Lower leg skin (tissue), 4 donors: ENCODE results near the gene SDK1. TPM values are rescaled to one million over a fixed set of nuclear protein-coding genes. Genes with fewer than 3 reads are reported as not detected.

Source experiments
- DNase-seq, 2 donors: peaks; one replicate each; pipeline ENCODE4 v3.0.0-alpha.2; 2019; ENCODE audit warnings: low spot score in 2 of 2
- H3K4me3 ChIP-seq: fragments of 200-600 bp; sonication (generic); 2 replicates; pipeline ENCODE4 v1.5.1; 2017; ENCODE audit warnings: mild to moderate bottlenecking, low read depth; ENCODE audit not compliant: poor library complexity, severe bottlenecking
- POLR2A ChIP-seq, 2 donors: fragments of 450-650 bp; IDR thresholded peaks; one replicate each; pipeline ENCODE4 v1.6.1; 2016 to 2017; ENCODE audit warnings: antibody characterized with exemption in 2 of 2, mild to moderate bottlenecking in 1 of 2, moderate library complexity in 1 of 2
- WGBS, 2 donors: methylation state at CpG; one replicate each; pipeline ENCODE4 v1.1.5; 2018; 5-methylcytosine and 5-hydroxymethylcytosine counted together
- intact Hi-C: fragments of 100-400 bp; cut with DNase I; formaldehyde crosslinking; loops from one replicate; pipeline ENCODE4 v1.15.0; 2023; ENCODE audit warnings: low total_unique reads
- total RNA-seq, 4 donors: library from RNA; depleted of rRNA; stranded (reverse); fragments of >200 nt; gene quantifications; one replicate each; pipeline ENCODE4 v1.1.0, GENCODE V29; 2016
- TF ChIP-seq, protein P1 (sequence below), 3 donors: fragments of 450-650 bp; IDR thresholded peaks; one replicate each; pipeline ENCODE4 v1.5.1; 2016; ENCODE audit warnings: antibody characterized with exemption in 3 of 3, mild to moderate bottlenecking in 3 of 3, moderate library complexity in 2 of 3

Gene SDK1
- total RNA-seq, 4 donors from 2014 or later, result 1.9 to 7.2 (median 5.1) TPM

DNA sequence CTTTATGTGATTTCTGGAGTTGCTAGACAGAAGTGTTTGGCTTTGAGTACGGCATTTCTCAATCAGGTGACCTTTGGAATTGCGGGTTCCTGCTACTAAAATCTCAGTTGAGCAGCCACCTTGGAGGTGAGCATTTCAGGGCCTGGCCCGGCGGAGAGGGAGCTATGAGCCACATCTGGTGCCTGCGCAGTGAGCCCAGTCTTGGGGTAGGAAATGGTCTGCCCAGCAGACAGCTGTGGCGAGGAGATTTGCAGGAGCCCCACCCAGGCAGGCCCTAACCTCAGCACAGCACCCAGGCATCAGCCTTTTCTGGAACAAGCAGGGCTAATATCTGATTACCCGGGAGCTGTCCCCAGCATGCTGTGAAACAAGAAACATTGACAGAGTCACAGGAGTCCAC lies 833.2 kb downstream of the SDK1 start:
- no peak overlapping the region for H3K4me3 ChIP-seq
- intact Hi-C loops, result no loop called here
- 85 to 88% methylated on average over 7 of the region's 7 CpGs for WGBS, 2 donors
- TF ChIP-seq POLR2A (IDR thresholded peaks at IDR 0.05), result no peak
- TF ChIP-seq, protein P1, sequence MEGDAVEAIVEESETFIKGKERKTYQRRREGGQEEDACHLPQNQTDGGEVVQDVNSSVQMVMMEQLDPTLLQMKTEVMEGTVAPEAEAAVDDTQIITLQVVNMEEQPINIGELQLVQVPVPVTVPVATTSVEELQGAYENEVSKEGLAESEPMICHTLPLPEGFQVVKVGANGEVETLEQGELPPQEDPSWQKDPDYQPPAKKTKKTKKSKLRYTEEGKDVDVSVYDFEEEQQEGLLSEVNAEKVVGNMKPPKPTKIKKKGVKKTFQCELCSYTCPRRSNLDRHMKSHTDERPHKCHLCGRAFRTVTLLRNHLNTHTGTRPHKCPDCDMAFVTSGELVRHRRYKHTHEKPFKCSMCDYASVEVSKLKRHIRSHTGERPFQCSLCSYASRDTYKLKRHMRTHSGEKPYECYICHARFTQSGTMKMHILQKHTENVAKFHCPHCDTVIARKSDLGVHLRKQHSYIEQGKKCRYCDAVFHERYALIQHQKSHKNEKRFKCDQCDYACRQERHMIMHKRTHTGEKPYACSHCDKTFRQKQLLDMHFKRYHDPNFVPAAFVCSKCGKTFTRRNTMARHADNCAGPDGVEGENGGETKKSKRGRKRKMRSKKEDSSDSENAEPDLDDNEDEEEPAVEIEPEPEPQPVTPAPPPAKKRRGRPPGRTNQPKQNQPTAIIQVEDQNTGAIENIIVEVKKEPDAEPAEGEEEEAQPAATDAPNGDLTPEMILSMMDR (IDR thresholded peaks at IDR 0.05), result no peak
- no peak for DNase-seq

DNA sequence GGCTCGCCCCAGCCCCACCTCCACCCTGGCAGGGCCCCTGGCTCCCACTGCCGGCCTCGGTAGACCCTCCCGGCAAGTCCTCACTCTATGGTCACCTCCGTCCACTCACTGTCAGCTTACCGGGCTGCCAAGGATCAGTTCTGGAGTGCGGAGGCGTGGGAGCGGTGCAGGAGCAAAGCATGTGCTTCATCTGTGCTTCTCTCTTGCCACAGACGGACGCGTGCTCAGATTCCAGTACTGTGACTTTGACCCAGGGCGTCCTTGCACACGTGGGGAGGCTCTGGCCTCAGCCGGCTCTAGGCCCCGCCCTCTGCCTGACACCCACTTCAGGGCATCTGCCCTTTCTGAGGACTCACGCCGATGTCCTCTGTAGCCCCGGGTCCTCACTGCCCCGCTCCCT lies 833.6 kb downstream of the SDK1 start:
- DNase-seq, result no peak
- H3K4me3 ChIP-seq, result no peak overlapping the region
- intact Hi-C loops, result no loop called here
- WGBS, 2 donors, result 89 to 93% methylated on average over 18 to 20 of the region's 20 CpGs
- TF ChIP-seq, protein P1 (IDR thresholded peaks at IDR 0.05), result no peak
- no peak for TF ChIP-seq POLR2A (IDR thresholded peaks at IDR 0.05)

DNA sequence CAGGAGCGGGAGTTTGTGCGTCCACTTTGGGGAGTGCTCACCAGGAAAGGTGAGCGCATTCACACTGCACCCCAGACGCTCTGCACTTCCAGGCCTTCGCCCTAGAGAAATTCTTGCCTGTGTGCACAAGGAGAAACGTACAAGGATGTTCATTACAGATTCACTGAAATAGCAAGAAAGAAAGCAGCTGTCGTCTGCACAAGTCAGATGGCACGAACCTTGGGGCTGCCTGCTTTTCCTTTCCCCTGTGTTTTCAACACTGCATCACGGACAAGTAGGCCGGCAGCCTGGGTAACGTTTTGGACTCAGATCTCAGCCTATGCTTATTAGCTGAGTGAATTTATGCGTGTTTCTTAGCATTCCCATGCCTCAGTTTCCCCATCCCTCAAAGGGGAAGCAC lies 834.2 kb downstream of the SDK1 start:
- WGBS, 2 donors, result 90 to 95% methylated on average over 12 of the region's 12 CpGs
- H3K4me3 ChIP-seq, result no peak overlapping the region
- TF ChIP-seq, protein P1 (IDR thresholded peaks at IDR 0.05), result no peak
- no peak for TF ChIP-seq POLR2A (IDR thresholded peaks at IDR 0.05)
- intact Hi-C loops, result no loop called here
- DNase-seq, result no peak

DNA sequence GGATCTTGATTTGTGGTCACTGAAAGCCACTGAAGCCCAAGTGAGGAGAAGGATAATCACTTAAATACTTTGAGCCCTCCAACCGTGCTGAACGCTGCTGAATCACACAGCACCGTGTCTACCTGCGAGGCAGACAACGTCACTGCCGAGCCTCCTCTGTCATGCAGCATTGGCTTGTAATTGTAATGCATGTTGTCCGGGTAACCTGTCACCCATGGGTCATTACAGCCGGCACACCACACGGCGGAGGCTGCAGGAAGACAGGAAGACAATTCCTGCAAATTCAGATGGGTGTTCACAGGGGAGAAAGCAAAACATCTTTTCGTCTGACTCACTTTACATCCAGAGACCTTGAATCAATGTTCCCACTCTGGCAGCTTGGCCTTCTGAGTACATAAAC lies 835.0 kb downstream of the SDK1 start:
- no peak for TF ChIP-seq POLR2A (IDR thresholded peaks at IDR 0.05)
- TF ChIP-seq, protein P1 (IDR thresholded peaks at IDR 0.05), result no peak
- intact Hi-C loops, result no loop called here
- no peak for DNase-seq
- 79 to 83% methylated on average over 11 of the region's 11 CpGs for WGBS, 2 donors
- no peak overlapping the region for H3K4me3 ChIP-seq

DNA sequence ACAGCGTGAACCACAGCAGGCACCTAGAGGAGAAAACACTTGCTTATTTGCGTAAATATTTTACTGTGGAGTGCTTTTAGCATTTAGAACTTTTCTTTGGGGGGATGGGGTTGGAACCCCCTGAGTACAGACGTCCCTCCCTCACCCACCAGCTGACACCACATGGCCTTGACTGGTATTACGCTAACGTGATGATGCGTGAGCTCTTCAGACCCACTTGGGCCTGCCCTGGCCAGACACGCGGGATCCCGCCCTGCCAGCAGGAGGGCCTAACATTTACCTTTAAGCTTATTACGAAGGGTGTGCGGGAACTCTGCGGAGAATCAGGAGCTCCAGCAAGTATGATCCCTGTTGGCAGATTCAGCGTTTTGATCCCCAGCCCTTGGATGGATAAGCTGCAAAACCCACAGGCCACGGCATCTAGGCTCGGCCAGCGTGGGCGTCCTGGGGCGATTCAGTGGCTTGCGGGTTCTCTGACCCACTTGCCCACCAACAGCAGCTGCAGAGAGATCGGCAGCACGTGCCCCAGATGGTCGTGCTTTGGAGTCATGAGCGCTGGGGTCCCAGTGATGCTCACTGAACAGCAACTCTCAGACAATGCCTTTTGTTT lies 835.6 kb downstream of the SDK1 start:
- no peak for DNase-seq
- WGBS, 2 donors, result 89 to 94% methylated on average over 21 to 23 of the region's 23 CpGs
- H3K4me3 ChIP-seq, result no peak overlapping the region
- intact Hi-C loops, result no loop called here
- TF ChIP-seq, protein P1 (IDR thresholded peaks at IDR 0.05), result no peak
- no peak for TF ChIP-seq POLR2A (IDR thresholded peaks at IDR 0.05)

DNA sequence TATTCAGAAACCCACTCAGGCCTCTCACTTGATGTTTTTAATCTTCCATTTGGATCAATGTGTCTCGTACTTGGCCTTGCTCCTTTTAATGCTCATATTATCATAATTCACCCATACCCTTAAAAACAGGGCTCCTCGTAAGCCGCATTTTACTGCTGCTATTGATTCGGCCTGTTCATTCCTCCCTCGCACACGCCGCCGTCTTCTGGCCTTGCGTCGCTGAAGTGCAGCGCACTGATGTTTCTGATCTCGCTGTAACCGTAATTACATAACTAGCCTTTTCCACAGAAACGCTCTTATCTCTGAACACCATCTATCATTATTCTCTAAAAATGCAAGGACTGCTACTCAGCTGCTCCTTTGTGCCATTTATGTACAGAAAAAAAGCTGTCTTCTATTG lies 836.5 kb downstream of the SDK1 start:
- intact Hi-C loops, result no loop called here
- TF ChIP-seq POLR2A (IDR thresholded peaks at IDR 0.05), result no peak
- TF ChIP-seq, protein P1 (IDR thresholded peaks at IDR 0.05), result no peak
- 95 to 96% methylated on average over 14 of the region's 14 CpGs for WGBS, 2 donors
- DNase-seq, result no peak
- H3K4me3 ChIP-seq, result no peak overlapping the region
